SH-SY5Y (cell line): ENCODE data around the gene GRN.

Experiments
- GATA2 ChIP-seq: IDR thresholded peaks from 2 replicates; pipeline ENCODE4 v1.6.1; 2011; ENCODE audit warnings: mild to moderate bottlenecking, low read depth, low read length
- GATA3 ChIP-seq: IDR thresholded peaks from 2 replicates; pipeline ENCODE4 v1.6.1; 2011; ENCODE audit warnings: low read depth, mild to moderate bottlenecking, low read length, moderate library complexity

GRN gene

DNA sequence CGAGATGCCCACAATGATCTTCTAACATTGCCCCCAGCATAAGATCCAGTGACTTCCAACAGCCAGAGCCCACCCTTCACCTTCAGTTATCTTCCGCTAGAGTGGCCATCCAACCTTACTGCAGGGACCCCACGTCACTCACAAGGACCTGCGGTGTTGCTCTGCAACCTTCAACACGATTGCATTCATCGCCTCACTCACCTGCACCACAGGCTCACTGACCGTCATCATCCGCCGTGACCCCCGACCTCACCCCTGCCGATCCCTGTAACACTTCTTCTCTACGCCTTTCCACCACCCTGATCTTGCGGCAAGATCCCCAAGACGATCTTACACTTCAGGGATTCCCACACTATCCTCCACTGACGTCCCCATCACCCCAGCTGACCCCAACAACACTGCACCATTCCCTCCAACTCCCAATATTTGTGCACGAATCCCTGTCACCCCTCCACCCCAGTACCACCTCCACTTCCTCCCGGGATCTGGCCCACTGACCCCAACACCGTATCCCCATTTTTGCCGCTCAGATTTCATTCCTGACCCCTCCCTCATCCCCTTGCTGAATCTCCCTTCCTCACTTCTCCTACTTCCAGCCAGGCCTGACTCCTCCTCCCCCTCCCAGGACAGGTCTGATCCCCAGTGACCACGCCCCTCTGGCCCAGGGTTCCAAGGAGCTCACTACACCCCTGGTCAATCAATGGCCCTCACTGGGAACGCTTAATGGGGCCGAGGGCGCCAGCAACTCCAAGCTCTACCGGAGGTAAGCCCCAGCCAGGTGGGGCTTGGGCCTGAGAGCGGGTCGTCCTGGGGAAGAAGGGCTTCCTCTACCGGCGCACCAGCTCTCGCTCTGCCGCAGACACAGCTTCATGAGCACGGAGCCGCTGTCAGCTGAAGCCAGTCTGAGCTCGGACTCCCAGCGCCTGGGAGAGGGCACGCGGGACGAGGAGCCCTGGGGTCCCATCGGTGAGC is 29.1 kb upstream of the GRN start:
- TF ChIP-seq GATA2 (no peak), GATA3 (no peak)

DNA sequence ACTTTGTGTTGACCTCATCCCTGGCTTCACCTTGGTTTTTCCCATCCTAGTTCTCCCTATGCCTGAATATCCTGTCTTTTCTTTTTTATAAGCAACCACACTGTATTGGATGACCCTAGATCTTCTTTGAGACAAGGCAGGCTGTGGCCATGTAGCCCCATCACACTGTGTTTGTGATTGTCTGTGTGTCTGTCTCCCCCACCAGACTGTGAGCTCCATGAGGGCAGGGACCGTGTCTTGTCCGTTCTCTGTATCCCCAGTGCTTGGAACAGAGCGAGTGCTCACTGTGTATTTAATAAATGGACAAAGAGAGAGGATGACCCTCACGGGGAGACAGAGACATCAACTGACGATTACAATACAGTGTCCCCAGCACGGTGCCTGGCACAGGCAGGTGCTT is 27.6 kb upstream of the GRN start:
- TF ChIP-seq GATA3 (no peak), GATA2 (no peak)

DNA sequence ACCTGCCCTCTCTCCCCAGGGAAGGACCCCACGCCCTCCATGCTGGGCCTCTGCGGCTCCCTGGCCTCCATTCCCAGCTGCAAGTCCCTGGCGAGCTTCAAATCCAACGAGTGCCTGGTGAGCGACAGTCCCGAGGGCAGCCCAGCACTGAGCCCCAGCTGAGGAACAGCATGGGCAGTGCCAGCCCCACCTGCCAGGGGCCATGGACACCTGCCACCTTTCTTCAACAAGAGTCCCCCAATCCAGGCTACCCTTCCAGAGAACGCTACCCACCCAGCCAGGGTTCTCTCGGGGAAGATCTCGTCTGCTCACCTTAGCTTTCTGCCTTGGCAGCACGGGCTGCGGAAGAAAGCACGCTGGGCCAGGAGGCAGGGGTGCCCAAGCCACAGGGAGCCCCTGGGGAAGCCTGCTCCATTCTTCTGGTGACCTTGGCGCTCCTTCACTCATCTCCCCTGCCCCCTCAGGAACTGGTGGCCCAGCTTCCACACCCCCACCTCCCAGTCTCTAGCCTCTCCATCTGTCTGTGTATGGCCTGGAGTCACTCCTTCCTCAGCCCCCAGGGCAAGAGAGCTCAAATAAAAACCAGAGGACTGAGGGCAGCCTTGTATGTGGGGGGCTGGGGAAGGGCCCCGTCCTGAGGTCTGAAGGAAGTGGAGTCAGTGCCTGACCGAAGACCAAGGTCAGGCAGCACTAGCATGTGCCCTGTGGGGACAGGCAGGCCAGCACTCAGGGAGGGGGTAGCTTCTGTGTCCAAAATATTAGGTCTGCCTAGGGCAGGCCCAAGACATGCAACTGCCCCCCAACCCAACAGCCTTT is 26.8 kb upstream of the GRN start:
- TF ChIP-seq GATA3 (no peak), GATA2 (no peak)

DNA sequence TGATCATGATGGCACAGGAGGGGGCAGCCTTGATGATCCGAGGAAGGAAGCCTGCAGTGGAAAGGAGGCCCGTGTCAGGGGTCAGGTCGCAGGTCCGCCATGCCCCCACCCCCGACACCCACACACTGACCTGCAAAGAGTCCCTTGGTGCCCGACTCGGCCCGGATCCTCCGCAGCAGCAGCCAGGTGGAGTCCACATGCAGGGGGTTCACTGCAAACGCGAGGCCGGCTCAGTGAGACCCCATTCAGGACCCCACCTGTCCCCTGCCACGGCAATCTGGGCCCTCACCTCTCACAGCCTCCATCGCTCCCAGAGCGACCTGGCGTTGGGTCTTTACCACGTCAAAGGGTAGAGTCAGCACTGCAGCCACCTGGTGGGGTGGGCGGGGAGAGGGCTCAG is 25.0 kb upstream of the GRN start:
- TF ChIP-seq GATA3 (no peak), GATA2 (no peak)

DNA sequence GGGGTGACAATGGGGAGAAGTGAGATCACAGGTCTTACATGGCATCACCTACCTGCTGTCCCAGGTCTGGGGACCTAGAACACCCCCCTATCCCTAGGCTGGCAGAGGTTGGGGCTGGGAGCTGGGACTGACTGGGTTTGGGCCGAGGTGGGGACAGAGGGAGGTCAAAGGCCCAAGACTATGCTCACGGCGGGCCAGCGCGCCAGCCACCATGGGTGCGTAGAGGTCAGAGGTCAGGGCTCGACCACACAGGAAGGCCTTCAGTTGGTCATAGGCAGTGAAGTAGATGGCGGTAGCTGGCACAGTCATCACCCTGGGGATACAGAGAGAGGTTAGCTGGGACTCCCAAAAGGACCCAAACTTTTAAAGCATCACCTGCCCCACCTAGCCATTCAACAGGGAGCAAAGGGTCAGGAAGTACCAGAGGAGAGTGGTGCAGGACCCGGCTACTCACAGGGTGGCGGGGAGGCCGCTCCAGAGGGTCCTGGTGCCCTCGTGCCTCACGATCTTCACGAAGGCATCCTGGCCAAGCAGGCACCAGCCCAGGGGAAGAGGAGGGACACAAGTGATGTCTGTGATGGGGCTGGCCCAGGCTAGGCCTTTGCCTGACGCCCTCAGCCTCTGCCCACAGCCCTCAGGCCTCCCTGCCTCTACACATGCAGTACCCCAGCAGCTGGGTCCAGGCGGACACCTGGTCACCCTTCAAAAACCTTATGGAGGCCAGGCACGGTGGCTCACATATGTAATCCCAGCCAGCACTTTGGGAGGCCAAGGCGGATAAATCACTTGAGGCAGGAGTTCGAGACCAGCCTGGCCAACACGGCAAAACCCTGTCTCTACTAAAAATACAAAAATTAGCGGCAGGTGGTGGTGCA is 23.6 kb upstream of the GRN start:
- TF ChIP-seq GATA3 (no peak), GATA2 (no peak)

DNA sequence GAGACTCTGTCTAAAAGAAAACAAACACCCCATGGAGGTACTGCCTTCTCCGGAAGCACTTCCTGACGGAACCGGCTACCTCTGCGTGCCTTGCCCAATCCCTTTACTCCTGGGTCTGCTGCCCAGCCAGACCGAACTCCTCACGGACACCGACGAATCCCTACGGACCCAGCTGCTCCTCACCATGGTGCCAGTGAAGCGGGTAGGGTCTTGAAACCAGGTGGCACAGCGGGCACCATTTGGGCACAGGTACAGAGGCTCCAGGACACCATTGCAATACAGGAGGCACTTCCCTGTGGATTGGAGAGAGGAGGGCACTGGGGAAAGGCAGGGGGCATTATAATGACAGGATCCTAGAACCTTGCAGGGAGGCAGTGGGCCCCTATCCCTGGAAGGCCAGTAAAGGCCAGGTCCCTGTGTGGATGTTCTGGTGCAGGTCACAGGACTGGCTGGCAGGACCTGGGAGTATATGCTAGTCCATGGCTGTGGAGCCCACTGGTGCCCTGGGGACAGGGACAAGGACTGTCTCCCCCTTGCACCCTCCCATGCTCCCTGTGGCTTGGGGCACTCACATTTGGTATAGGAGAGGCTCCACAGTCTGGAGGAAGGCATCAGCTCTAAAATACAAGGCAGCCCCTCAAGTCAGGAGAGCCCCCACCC is 22.7 kb upstream of the GRN start:
- TF ChIP-seq GATA2 (no peak), GATA3 (no peak)

DNA sequence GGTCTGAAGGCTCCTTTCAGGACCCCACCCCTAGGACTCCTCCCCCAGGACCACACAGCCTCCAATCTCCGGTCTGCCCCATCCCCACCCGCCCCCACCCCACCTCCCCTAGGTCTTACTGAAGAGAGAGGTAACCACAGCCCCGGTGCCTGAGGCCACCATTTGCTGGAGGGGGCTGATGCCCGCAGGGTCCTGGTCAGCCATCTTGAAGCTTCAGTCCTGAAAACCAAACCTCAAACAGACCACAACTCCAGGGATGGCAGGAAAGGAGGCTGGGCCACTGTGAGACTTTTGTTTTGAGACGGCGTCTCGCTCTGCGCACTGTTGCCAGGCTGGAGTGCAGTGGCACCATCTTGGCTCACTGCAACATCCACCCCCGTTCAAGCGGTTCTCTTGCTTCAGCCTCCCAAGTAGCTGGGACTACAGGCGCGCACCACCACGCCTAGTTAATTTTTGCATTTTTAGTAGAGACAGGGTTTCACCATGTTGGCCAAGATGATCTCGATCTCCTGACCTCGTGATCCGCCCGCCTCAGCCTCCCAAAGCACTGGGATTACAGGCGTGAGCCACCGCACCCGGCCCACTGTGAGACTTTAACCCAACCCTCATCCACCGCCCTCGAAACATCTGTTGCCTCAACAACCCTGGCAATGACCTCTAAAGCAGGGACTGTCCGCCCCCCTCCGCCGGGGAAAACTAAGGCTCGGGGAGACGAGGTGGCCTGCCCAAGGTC is 21.6 kb upstream of the GRN start:
- TF ChIP-seq GATA2 (no peak), GATA3 (no peak)

DNA sequence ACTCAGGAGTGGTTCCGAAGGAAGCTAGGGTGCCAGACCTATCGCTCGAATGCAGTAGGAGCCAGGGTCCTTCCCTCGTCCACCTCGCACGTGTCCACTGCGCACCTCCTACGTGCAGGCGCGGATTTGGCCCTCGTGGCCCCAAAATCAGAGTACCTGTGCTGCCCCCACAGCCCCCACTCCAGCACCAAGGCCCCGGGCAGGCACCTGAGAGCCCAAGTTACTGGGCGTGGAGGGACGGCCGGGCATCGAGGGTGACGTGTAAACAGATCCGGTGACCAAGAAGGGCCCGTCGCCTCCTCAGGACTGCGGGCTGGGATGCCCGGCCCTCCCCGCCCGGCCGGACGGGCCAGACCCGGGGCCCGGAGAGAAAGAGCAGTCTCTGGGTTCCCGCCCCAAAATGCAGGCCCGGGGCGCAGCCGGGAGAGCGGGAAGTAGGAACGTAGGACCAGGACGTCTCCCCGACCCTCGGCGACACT is 21.0 kb upstream of the GRN start:
- TF ChIP-seq GATA3 (no peak), GATA2 (no peak)

DNA sequence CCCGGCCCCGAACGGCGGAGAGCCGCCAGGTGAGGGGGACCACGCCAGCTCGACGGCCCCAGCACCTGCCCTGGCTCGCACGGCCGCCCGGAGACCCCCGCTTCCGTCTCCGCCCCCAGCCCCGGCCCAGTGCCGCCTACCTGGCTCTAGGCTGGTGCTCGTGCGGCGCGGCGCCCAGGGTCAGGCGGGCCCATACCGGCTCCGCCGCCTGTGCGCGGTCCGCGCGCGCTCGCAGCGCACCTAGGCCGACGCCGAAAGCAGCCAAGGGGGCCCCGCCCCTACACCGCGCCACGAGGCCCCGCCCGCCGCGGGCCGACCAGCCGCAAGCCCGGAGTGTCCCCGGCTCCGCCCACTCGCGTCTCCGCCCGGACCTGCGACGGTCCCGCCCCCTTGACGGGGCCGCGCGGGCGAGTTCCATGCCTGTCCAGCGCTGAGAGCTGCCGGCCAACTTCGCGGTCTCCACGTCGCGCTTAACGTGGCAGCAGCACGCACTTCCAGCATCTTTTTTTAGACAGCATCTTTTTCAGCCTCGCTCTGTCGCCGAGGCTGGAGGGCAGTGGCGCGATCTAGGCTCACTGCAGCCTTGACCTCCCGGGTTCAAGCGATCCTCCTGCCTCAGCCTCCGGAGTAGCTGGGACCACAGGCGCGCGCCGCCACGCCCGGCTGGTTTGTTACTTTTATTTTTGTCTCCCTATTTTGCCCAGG is 20.4 kb upstream of the GRN start, which contains the start of gene SLC25A39:
Gene SLC25A39 (minus strand): TSS at position 253 of the 705 bp plus-strand sequence. CDS start 1,261 bp downstream, outside the sequence.
- TF ChIP-seq GATA2 (no peak), GATA3 (no peak)

DNA sequence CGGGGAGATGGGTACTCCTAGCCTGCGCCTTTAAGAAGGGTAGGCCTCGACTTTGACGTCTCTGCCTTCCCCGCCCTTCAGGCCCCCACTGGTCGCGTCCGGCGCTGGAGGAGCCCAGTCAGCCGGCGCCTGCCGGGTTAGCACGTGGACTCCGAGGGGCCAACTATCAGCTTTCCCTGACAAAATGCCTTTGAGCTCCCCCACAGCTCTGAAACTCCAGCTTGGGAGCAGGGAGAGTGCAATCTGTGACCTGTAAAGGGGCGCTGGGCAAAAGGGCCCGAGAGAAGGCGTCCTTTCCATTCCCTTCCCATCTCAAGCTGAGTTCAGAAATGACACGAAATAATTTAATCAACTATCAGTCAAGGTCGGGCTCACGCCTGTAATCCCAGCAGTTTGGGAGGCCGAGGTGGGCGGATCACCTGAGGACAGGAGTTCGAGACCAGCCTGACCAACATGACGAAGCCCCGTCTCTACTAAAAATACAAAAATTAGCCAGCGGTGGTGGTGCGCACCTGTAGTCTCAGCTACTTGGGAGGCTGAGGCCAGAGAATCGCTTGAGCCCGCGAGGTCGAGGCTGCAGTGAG is 18.1 kb upstream of the GRN start:
- TF ChIP-seq GATA2 (no peak), GATA3 (no peak)

DNA sequence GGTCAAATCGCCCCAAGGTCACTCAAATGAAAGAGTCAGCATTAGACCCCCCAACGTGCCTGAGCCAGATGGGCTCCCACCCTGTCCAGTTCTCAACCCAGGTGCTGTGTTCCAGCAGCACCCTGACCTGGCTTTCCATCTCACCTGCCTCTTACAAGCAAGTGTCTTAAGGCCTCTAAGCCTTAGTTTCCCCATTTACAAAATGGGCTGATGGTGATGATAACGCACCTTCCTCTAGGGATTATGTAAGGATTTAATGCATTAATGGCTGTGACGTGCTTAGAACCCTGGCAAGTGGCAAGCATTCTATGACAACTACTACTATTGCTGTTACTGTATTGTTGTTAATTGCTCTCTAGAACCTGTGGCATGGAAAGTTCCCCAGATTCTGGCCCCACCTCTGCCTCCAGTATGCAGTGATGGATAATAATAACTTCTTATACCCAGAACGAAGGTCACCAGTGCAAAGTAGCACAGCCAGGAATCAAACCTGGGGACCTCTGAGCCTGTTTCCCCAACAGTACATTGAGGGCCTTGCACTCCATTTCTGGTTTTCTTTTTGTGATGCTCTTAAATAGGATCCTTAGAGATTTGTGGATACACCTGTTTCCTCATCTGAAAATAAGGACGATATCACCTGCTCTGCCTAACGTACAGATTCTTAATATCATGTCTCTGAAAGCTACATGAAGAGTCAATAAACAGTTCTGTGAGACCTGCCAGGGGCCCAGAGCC is 17.2 kb upstream of the GRN start:
- TF ChIP-seq GATA3 (no peak), GATA2 (no peak)
